Neural cell (in vitro differentiated cells): ENCODE data around the gene NCEH1.

Source experiments
- CTCF ChIP-seq: fragments of 450-650 bp; IDR thresholded peaks from 2 replicates; pipeline ENCODE4 v1.5.1; 2014; ENCODE audit warnings: antibody characterized with exemption, mild to moderate bottlenecking, moderate library complexity; ENCODE audit not compliant: poor library complexity, severe bottlenecking
- EZH2 ChIP-seq: fragments of 200-600, 300-800 bp; shearing (Covaris generic), sonication (generic); IDR thresholded peaks from 2 replicates; pipeline ENCODE4 v1.6.1; 2014; ENCODE audit warnings: antibody characterized with exemption, low read length, borderline replicate concordance, mild to moderate bottlenecking; ENCODE audit not compliant: insufficient read depth, poor library complexity, severe bottlenecking
- POLR2AphosphoS5 ChIP-seq: IDR thresholded peaks from 2 replicates; pipeline ENCODE4 v1.6.1; 2012
- REST ChIP-seq: IDR thresholded peaks from 2 replicates; pipeline ENCODE4 v1.6.1; 2012; ENCODE audit warnings: borderline replicate concordance
- SMC3 ChIP-seq: fragments of 450-650 bp; conservative IDR thresholded peaks from 2 replicates; pipeline ENCODE4 v1.6.1; 2014; ENCODE audit warnings: antibody characterized with exemption, mild to moderate bottlenecking, moderate library complexity; ENCODE audit not compliant: poor library complexity
- TAF1 ChIP-seq: IDR thresholded peaks from 2 replicates; pipeline ENCODE4 v1.6.1; 2012; ENCODE audit warnings: low read depth

- TF ChIP-seq TAF1 = no peak
- TF ChIP-seq CTCF = no peak
- no peak for TF ChIP-seq REST
- TF ChIP-seq POLR2AphosphoS5 = no peak
- TF ChIP-seq SMC3 = no peak
- TF ChIP-seq EZH2 = no peak
These were observed 10.6 kb downstream of the NCEH1 start for GRCh38 chr3:172700256-172700655.
